Mesendoderm (in vitro differentiated cells): ENCODE measurements around the gene PLD4.

ENCODE experiments used
- DNase-seq: peaks from one replicate; pipeline ENCODE4 v3.0.0; 2013
- H2AK5ac ChIP-seq: 2 replicates; pipeline ENCODE4 v1.6.1; 2013; ENCODE audit warnings: low read length, inconsistent platforms
- H2BK120ac ChIP-seq: 2 replicates; pipeline ENCODE4 v1.6.1; 2013; ENCODE audit warnings: low read depth, mild to moderate bottlenecking, low read length, moderate library complexity, mixed read lengths
- H2BK15ac ChIP-seq: replicated peaks from 2 replicates; pipeline ENCODE4 v1.6.1; 2013; ENCODE audit warnings: low read depth, mild to moderate bottlenecking, moderate library complexity
- H2BK5ac ChIP-seq: 2 replicates; pipeline ENCODE4 v1.6.1; 2013; ENCODE audit warnings: low read length, inconsistent platforms
- H3K18ac ChIP-seq: 2 replicates; pipeline ENCODE4 v1.6.1; 2013; ENCODE audit warnings: mild to moderate bottlenecking, low read length, mixed read lengths
- H3K23ac ChIP-seq: one replicate; pipeline ENCODE4 v1.6.1; 2013; ENCODE audit warnings: low read length
- H3K27ac ChIP-seq: 2 replicates; pipeline ENCODE4 v1.5.1; 2013; ENCODE audit warnings: low read depth, mild to moderate bottlenecking, inconsistent platforms, low read length, moderate library complexity
- H3K27me3 ChIP-seq: 2 replicates; pipeline ENCODE4 v1.6.1; 2013; ENCODE audit warnings: low read length, control low read depth, mild to moderate bottlenecking, inconsistent platforms; ENCODE audit not compliant: insufficient read depth, poor library complexity
- H3K36me3 ChIP-seq: 2 replicates; pipeline ENCODE4 v1.6.1; 2013; ENCODE audit warnings: low read length, inconsistent platforms; ENCODE audit not compliant: control insufficient read depth, insufficient read depth
- H3K4ac ChIP-seq: one replicate; pipeline ENCODE4 v1.6.1; 2013; ENCODE audit warnings: low read depth, mild to moderate bottlenecking, low read length, moderate library complexity
- H3K4me1 ChIP-seq: 2 replicates; pipeline ENCODE4 v1.6.1; 2013; ENCODE audit warnings: low read depth, low read length, inconsistent platforms; ENCODE audit not compliant: control insufficient read depth
- H3K4me2 ChIP-seq: 2 replicates; pipeline ENCODE4 v1.6.1; 2013; ENCODE audit warnings: low read length
- H3K4me3 ChIP-seq: 2 replicates; pipeline ENCODE4 v1.5.1; 2013; ENCODE audit warnings: mild to moderate bottlenecking, low read length
- H3K56ac ChIP-seq: one replicate; pipeline ENCODE4 v1.6.1; 2013; ENCODE audit warnings: low read length
- H3K79me1 ChIP-seq: 2 replicates; pipeline ENCODE4 v1.6.1; 2013; ENCODE audit warnings: low read length, inconsistent platforms
- H3K79me2 ChIP-seq: 2 replicates; pipeline ENCODE4 v1.6.1; 2013; ENCODE audit warnings: mild to moderate bottlenecking, low read length; ENCODE audit not compliant: control insufficient read depth, insufficient read depth
- H3K9ac ChIP-seq: 2 replicates; pipeline ENCODE4 v1.6.1; 2013; ENCODE audit warnings: low read length, inconsistent platforms
- H4K5ac ChIP-seq: one replicate; pipeline ENCODE4 v1.6.1; 2013; ENCODE audit warnings: low read length
- H4K8ac ChIP-seq: one replicate; pipeline ENCODE4 v1.6.1; 2013; ENCODE audit warnings: low read depth, mild to moderate bottlenecking, control low read depth, low read length, moderate library complexity
- WGBS: extraction: QIAGEN DNeasy Blood & Tissue Kit; methylation state at CpG from one replicate; pipeline ENCODE4 v1.1.7; 2013; ENCODE audit warnings: low lambda C conversion rate, missing lambda C conversion rate; ENCODE audit not compliant: insufficient coverage; ENCODE audit errors: extremely low coverage; 5-methylcytosine and 5-hydroxymethylcytosine counted together

PLD4 gene

DNA sequence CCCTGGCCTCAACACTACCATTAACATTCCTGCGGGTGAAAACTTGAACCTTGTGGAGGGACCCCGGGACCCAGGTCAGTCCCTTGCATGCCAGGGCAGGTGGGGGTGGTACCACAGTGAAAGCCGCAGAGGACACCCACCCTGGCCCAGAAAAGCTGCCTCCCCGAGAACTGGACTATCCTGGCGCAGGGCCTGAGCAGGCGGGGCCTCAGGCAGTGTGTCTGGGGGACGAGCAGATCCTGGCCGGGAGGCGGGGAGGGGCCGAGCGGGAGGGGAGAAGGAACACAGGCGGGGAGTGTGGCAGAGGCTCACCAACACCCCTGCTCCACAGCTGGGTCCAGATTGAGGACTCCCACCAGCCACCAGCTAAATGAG lies 43.5 kb downstream of the PLD4 start:
- Histone ChIP-seq H3K4me2 (peak overlapping the region; percentile 72), H3K4me3 (no peak overlapping the region), H3K27me3 (no peaks in the 10 kb centered on the region), H4K5ac (no peak overlapping the region), H3K27ac (no peak overlapping the region), H3K4me1 (no peaks in the 10 kb centered on the region), H3K79me2 (no peaks in the 10 kb centered on the region), H2BK15ac (no peak overlapping the region), H2BK120ac (no peak overlapping the region), H3K18ac (peak overlapping the region; percentile 19), H3K9ac (peak overlapping the region; percentile 43), H4K8ac (no peak overlapping the region), H2BK5ac (no peak overlapping the region), H3K23ac (no peak overlapping the region), H3K79me1 (no peaks in the 10 kb centered on the region), H3K56ac (peak overlapping the region; percentile 90), H3K36me3 (no peaks in the 10 kb centered on the region), H2AK5ac (no peak overlapping the region), H3K4ac (no peak overlapping the region)
- no CpG with 5 or more reads among the region's 12 CpGs for WGBS
- peak; percentile 56 for DNase-seq

DNA sequence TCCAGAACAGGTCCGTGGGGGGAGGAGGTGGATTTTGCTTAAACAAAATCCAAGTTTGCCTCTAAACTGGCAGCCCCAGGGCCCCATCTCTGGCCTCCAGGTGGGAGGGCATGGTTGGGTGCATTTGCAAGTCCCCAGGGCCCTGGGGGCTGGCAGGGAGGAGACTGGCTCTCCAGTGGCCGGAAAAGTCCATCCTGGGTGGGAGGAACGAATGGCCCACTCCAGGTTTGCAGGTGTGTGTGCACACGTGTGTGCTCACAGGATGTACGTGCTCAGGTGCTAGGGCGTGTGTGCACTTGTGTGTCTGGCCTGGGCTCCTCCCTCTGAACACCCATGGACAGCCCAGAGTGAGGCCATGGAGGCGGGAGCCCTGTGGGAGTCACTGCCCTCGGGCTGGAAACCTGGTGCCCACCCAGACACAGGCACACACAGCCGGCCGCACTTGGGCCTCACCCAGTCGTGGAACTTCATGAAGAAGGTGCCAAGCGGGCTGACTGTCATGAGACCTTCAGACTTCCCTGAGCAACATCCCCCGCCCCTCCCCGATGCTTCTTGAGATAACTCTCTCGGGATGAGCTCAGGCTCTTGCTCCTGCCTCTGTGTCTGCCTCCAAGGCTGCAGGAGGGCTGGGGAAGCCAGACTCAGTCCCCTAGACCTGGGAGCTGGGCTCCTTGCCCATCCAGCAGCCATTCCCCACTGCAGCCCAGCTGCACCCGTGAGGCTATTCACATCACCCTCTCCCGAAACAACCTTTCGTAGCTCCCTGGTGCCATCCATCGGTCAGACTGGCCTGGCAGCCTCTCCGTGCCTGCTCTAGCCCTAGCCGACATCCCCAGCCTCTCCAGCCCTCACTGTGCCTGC lies 44.1 kb downstream of the PLD4 start:
- no peak overlapping the region for H3K9ac ChIP-seq
- no peaks in the 10 kb centered on the region for H3K79me2 ChIP-seq
- no peak overlapping the region for H3K4me2 ChIP-seq
- H3K23ac ChIP-seq, result no peak overlapping the region
- H2BK120ac ChIP-seq, result no peak overlapping the region
- H3K4me1 ChIP-seq, result no peaks in the 10 kb centered on the region
- no peaks in the 10 kb centered on the region for H3K36me3 ChIP-seq
- H3K4ac ChIP-seq, result no peak overlapping the region
- no peak overlapping the region for H3K4me3 ChIP-seq
- WGBS, result no CpG with 5 or more reads among the region's 21 CpGs
- H3K18ac ChIP-seq, result no peak overlapping the region
- H2AK5ac ChIP-seq, result no peak overlapping the region
- no peak overlapping the region for H4K8ac ChIP-seq
- no peak overlapping the region for H2BK5ac ChIP-seq
- H3K27ac ChIP-seq, result no peak overlapping the region
- no peaks in the 10 kb centered on the region for H3K27me3 ChIP-seq
- no peak overlapping the region for H4K5ac ChIP-seq
- no peaks in the 10 kb centered on the region for H3K79me1 ChIP-seq
- H2BK15ac ChIP-seq, result no peak overlapping the region
- H3K56ac ChIP-seq, result peak overlapping the region; percentile 44
- peak; percentile 66 for DNase-seq

DNA sequence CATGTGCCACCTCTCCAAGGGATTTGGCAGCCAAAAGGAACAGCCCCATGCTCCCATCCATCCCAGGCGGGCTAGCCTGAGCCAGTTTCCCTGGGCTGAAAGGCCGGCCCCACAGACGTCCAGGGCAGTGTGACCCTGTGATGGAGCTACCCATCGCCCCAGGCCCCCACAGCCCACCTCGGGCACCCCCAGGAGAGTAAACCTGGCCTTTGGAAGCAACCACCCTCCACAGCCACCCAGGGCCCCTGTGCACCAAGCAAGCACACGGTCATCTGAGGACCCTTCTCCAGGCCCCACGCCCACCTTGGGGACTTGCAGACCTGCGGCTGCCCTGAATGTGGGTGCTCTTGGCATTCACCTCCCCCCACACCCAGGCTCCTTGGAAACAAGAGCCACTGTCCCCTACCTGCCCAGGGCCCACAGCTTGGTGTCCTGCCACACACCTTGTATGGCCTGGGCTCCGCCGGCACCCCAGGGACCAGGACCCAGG lies 45.1 kb downstream of the PLD4 start:
- no CpG with 5 or more reads among the region's 10 CpGs for WGBS
- Histone ChIP-seq H3K36me3 (no peaks in the 10 kb centered on the region), H3K4me1 (no peaks in the 10 kb centered on the region), H3K27me3 (no peaks in the 10 kb centered on the region), H4K8ac (no peak overlapping the region), H3K27ac (no peak overlapping the region), H3K4ac (no peak overlapping the region), H3K9ac (no peak overlapping the region), H3K18ac (no peak overlapping the region), H3K56ac (no peak overlapping the region), H3K79me2 (no peaks in the 10 kb centered on the region), H2BK5ac (no peak overlapping the region), H2BK120ac (no peak overlapping the region), H3K79me1 (no peaks in the 10 kb centered on the region), H3K4me3 (no peak overlapping the region), H4K5ac (no peak overlapping the region), H3K23ac (no peak overlapping the region), H2BK15ac (no peak overlapping the region), H3K4me2 (no peak overlapping the region), H2AK5ac (no peak overlapping the region)
- DNase-seq, result no peak

DNA sequence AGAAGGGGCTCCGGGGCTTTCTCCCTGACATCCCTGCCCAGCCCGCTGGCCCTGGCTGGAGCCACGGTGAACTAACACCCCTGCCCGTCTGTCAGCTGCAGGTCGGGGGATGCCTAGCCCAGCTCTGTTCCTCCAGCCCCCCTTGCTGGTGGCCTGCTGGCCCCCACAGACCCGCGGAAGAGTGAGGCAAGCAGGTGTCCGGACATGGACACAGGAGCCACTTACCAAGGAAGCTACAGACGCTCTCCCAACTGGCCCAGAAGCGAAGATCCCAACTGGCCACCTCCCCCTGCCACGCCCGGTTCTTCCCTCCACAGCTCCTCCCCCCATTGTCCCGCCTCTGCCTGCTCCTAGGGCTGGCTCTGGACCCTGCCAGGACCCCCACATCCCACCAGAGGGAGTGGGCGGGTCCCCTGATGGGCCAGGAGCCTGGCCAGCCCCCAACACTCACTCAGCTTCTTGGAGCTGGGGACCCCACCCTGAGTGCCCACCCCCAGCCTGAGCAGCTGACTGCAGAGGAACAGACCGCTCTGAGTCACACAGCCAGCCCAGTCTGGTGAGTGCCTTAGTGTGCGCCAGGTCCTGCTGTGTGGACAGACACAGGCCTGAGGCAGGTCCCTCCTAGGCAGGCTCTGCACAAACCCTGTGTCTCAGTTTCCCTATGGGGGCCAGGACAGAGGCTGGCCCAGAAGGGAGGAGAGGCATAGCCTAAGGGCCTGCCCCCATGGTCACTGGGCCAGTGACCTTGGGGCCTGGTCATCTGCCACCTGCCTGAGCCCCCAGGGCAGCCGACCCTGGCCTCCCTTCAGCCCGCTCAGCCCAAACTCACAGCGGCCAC lies 45.8 kb downstream of the PLD4 start:
- H3K36me3 ChIP-seq, result no peaks in the 10 kb centered on the region
- H3K27ac ChIP-seq, result no peak overlapping the region
- H3K79me2 ChIP-seq, result no peaks in the 10 kb centered on the region
- no peak overlapping the region for H3K4ac ChIP-seq
- no peaks in the 10 kb centered on the region for H3K79me1 ChIP-seq
- peak; percentile 42 for DNase-seq
- no peak overlapping the region for H3K18ac ChIP-seq
- no peaks in the 10 kb centered on the region for H3K4me1 ChIP-seq
- H3K27me3 ChIP-seq, result no peaks in the 10 kb centered on the region
- no peak overlapping the region for H3K4me2 ChIP-seq
- H3K9ac ChIP-seq, result no peak overlapping the region
- H3K4me3 ChIP-seq, result no peak overlapping the region
- no peak overlapping the region for H3K23ac ChIP-seq
- H2BK5ac ChIP-seq, result no peak overlapping the region
- H3K56ac ChIP-seq, result no peak overlapping the region
- no peak overlapping the region for H2BK120ac ChIP-seq
- H4K8ac ChIP-seq, result no peak overlapping the region
- no peak overlapping the region for H2AK5ac ChIP-seq
- H4K5ac ChIP-seq, result no peak overlapping the region
- no peak overlapping the region for H2BK15ac ChIP-seq
- no CpG with 5 or more reads among the region's 19 CpGs for WGBS

DNA sequence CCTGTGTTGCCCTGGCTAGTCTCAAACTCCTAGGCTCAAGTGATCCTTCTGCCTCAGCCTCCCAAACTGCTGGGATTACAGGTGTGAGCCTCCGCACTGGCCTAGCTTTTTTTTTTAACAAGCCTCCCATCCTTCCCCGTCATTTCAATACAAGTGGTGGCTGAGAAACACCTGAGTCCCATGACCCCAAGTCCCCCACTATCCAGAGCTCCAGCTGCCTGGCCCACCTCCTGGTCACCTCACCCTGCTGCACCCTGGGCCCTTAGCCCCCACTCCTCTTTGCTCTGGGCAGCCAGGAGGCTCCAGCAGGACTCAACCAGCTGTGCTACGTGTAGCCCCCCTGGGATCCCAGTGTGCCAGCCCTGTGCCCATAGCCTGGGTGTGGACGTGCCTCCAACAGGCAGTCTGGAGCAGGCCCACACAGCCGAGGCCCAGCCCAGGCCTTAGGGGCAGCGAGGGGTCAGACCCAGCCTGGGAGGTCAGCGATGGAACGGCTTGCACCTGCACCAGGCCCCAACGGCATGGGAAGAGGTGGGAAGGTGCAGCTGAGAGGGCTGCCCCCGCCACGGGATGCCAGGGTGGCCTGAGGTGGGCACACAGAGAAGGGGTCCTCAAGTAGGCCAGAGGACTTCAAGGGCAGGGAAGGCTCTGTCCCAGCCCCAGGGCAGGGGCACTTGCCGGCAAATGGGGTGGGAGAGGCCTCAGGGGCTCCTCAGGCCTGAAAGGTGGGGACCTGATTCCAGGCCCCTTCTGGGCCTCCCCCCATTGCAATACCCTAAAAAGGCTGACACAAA lies 47.0 kb downstream of the PLD4 start:
- H4K5ac ChIP-seq, result no peak overlapping the region
- H4K8ac ChIP-seq, result no peak overlapping the region
- H2BK120ac ChIP-seq, result no peak overlapping the region
- H3K23ac ChIP-seq, result no peak overlapping the region
- H3K4me3 ChIP-seq, result no peak overlapping the region
- no peak overlapping the region for H3K4ac ChIP-seq
- DNase-seq, result no peak
- no peak overlapping the region for H3K56ac ChIP-seq
- H3K9ac ChIP-seq, result no peak overlapping the region
- H3K27me3 ChIP-seq, result no peaks in the 10 kb centered on the region
- H3K4me1 ChIP-seq, result no peaks in the 10 kb centered on the region
- H3K36me3 ChIP-seq, result no peaks in the 10 kb centered on the region
- no peaks in the 10 kb centered on the region for H3K79me1 ChIP-seq
- no peak overlapping the region for H2BK5ac ChIP-seq
- H2BK15ac ChIP-seq, result no peak overlapping the region
- no peak overlapping the region for H3K27ac ChIP-seq
- no peaks in the 10 kb centered on the region for H3K79me2 ChIP-seq
- H3K18ac ChIP-seq, result no peak overlapping the region
- H2AK5ac ChIP-seq, result no peak overlapping the region
- no peak overlapping the region for H3K4me2 ChIP-seq
- no CpG with 5 or more reads among the region's 12 CpGs for WGBS
